ENCODE measurements around the gene TMEM150C.
"Not testable (repeated sequence)": the region's sequence is repeated elsewhere in the genome, so short reads cannot be mapped to it uniquely, and the experiment has no call there.

The TMEM150C gene

GRCh38 chr4:82473621-82474164 lies 88.1 kb downstream of the TMEM150C start:
- DNase-seq (ENCODE audit: low read depth in 2 of 2): no peak

GRCh38 chr4:82473080-82473479 lies 88.7 kb downstream of the TMEM150C start:
- not testable (repeated sequence) for DNase-seq (ENCODE audit: low read depth in 2 of 2)

GRCh38 chr4:82469791-82470345 lies 91.9 kb downstream of the TMEM150C start:
- no peak for DNase-seq (ENCODE audit: low read depth in 2 of 2)

GRCh38 chr4:82467471-82467870 lies 94.3 kb downstream of the TMEM150C start:
- DNase-seq (ENCODE audit: low read depth in 2 of 2): no peak

- no peak for DNase-seq (ENCODE audit: low read depth in 2 of 2)
Observed at GRCh38 chr4:82463221-82463620, 98.6 kb downstream of the TMEM150C start.

GRCh38 chr4:82462415-82462831 lies 99.4 kb downstream of the TMEM150C start:
- peak; percentile 66 to 82 for DNase-seq (ENCODE audit: low read depth in 2 of 2)

- DNase-seq (ENCODE audit: low read depth in 2 of 2): no peak
Observed at GRCh38 chr4:82461710-82462109, 100.1 kb downstream of the TMEM150C start.

- DNase-seq (ENCODE audit: low read depth in 2 of 2): no peak
Observed at GRCh38 chr4:82458729-82459128, 103.1 kb downstream of the TMEM150C start.

- DNase-seq (ENCODE audit: low read depth in 2 of 2): no peak
Observed at GRCh38 chr4:82457266-82457665, 104.5 kb downstream of the TMEM150C start.

- no peak for DNase-seq (ENCODE audit: low read depth in 2 of 2)
Observed at GRCh38 chr4:82452026-82452425, 109.8 kb downstream of the TMEM150C start.

- DNase-seq (ENCODE audit: low read depth in 2 of 2): no peak
Observed at GRCh38 chr4:82450966-82451755, 110.6 kb downstream of the TMEM150C start.

- DNase-seq (ENCODE audit: low read depth in 2 of 2): no peak
Observed at GRCh38 chr4:82447886-82448285, 113.9 kb downstream of the TMEM150C start.

- no peak for DNase-seq (ENCODE audit: low read depth in 2 of 2)
Observed at GRCh38 chr4:82439088-82439487, 122.7 kb downstream of the TMEM150C start.

GRCh38 chr4:82437285-82438005 lies 124.3 kb downstream of the TMEM150C start:
- DNase-seq (ENCODE audit: low read depth in 2 of 2): no peak

- DNase-seq (ENCODE audit: low read depth in 2 of 2): no peak
Observed at GRCh38 chr4:82436780-82437179, 125.0 kb downstream of the TMEM150C start.

GRCh38 chr4:82436130-82436529 lies 125.7 kb downstream of the TMEM150C start:
- DNase-seq (ENCODE audit: low read depth in 2 of 2): no peak

- DNase-seq (ENCODE audit: low read depth in 2 of 2): no peak
Observed at GRCh38 chr4:82434949-82435348, 126.8 kb downstream of the TMEM150C start.

- no peak for DNase-seq (ENCODE audit: low read depth in 2 of 2)
Observed at GRCh38 chr4:82433791-82434190, 128.0 kb downstream of the TMEM150C start.

Measured in stimulated activated CD8-positive, alpha-beta memory T cell treated with anti-CD3 and anti-CD28 coated beads, Interleukin-2, amount 100 ng/mL, for 48 hours (primary cell).